LNCAP (cell line): ENCODE measurements around the gene SSBP2.

Experiments
- TF ChIP-seq, protein P1 (sequence below): fragments of 450-650 bp; IDR thresholded peaks from 2 replicates; pipeline ENCODE4 v1.5.1; 2017; ENCODE audit warnings: mild to moderate bottlenecking

Gene SSBP2

DNA sequence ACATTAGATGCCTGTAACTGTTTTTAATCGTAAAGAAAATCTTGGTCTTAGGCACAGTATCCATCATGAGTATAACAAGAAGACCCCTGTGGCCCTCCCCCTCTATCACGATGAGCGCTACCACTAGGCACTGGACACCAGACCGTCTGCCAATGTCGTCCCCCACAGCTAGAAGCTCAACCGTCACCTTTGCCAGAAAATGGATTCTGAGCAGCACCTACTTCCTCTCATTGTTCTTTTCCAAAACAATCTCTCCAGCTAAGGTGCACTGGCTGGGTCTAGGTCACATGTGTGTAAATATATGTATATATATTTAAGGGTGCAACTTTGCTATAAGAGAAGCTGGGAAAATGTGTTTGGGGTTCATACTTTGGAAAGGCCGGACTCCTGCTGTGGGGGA lies 15.7 kb upstream of the SSBP2 start:
- TF ChIP-seq, protein P1, sequence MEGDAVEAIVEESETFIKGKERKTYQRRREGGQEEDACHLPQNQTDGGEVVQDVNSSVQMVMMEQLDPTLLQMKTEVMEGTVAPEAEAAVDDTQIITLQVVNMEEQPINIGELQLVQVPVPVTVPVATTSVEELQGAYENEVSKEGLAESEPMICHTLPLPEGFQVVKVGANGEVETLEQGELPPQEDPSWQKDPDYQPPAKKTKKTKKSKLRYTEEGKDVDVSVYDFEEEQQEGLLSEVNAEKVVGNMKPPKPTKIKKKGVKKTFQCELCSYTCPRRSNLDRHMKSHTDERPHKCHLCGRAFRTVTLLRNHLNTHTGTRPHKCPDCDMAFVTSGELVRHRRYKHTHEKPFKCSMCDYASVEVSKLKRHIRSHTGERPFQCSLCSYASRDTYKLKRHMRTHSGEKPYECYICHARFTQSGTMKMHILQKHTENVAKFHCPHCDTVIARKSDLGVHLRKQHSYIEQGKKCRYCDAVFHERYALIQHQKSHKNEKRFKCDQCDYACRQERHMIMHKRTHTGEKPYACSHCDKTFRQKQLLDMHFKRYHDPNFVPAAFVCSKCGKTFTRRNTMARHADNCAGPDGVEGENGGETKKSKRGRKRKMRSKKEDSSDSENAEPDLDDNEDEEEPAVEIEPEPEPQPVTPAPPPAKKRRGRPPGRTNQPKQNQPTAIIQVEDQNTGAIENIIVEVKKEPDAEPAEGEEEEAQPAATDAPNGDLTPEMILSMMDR: no peak

- TF ChIP-seq, protein P1: no peak
Measured at GRCh38 chr5:81763294-81763928, 12.5 kb upstream of the SSBP2 start.

GRCh38 chr5:81762853-81763252 lies 12.0 kb upstream of the SSBP2 start:
- TF ChIP-seq, protein P1: no peak

DNA sequence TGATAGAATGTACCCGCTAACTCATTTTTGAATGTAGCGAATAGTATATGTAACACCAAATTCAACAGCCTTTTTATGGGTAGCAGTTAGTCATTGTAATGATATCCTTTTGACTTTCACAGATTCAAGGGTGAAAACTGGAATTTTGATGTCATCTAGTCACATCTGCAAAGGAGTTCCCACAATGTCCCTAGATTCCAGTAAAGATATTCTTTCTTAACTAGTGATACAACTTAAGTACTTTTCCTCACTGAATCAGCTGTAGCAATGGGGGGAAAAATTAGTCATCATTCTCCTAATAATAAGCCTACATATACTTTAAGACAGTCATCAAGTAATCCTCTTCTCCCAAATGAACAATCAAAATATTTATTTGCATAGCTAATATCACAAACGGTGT lies 11.5 kb upstream of the SSBP2 start:
- TF ChIP-seq, protein P1: no peak

GRCh38 chr5:81761970-81762369 lies 11.1 kb upstream of the SSBP2 start:
- TF ChIP-seq, protein P1: no peak

- TF ChIP-seq, protein P1: no peak
Measured at GRCh38 chr5:81761270-81761669, 10.4 kb upstream of the SSBP2 start.

DNA sequence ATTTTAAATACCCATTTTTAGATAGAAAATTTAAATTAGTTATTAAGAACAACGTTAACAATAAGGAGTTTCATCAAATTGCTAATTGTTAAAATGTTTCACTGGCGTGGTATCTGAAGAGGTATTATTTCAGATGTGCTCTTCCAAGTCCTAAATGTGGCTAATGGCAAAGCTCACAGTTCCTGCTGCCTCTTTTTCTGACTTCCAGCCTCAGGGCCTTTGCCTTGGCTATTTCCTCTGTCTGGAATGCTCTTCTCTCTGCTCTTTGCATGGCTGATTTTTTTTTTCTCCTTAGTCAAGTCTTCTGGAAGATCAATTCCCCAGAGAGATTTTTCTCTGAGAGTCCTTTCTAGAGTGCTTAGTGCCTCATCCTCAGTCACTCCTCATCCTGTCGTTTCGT lies 9.6 kb upstream of the SSBP2 start:
- TF ChIP-seq, protein P1: no peak

DNA sequence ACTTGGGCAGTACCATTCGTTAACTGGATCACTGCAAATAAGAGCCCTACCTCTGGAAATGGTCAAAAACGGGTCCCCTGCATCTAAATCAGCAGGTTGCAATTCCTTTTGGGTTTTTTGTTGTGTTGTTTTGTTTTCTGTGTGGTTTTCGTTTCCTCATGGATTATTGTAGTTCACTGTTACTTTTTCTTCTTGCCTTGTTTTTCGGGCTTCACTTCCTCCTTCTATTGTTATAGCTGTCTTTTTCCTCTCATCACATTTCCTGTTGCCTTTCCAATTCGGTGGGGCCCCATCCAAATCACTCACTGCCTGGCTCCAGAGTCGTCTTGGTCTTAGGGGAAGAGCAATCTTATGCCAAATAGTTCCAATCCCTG lies 8.7 kb upstream of the SSBP2 start:
- TF ChIP-seq, protein P1: no peak
